Neuronal stem cell (in vitro differentiated cells): Measurements from ENCODE around the gene CCNT2.

ENCODE experiments used
- DNase-seq: peaks from one replicate; pipeline ENCODE4 v3.0.0-alpha.2; 2013; ENCODE audit warnings: low spot score
- H2AFZ ChIP-seq: one replicate; pipeline ENCODE4 v1.6.1; 2013; ENCODE audit warnings: mild to moderate bottlenecking, low read length, inconsistent platforms
- H2AK5ac ChIP-seq: 2 replicates; pipeline ENCODE4 v1.6.1; 2013; ENCODE audit warnings: low read depth, mild to moderate bottlenecking, inconsistent platforms, low read length, moderate library complexity, mixed read lengths
- H2BK120ac ChIP-seq: 2 replicates; pipeline ENCODE4 v1.6.1; 2013; ENCODE audit warnings: low read depth, mild to moderate bottlenecking, inconsistent platforms, low read length, moderate library complexity, mixed read lengths
- H2BK12ac ChIP-seq: one replicate; pipeline ENCODE4 v1.6.1; 2013; ENCODE audit warnings: low read length, inconsistent platforms
- H2BK15ac ChIP-seq: 2 replicates; pipeline ENCODE4 v1.6.1; 2013; ENCODE audit warnings: mild to moderate bottlenecking, low read length, inconsistent platforms, mixed read lengths
- H2BK5ac ChIP-seq: one replicate; pipeline ENCODE4 v1.6.1; 2013; ENCODE audit warnings: inconsistent platforms, mild to moderate bottlenecking, low read length, moderate library complexity
- H3K14ac ChIP-seq: one replicate; pipeline ENCODE4 v1.6.1; 2013; ENCODE audit warnings: low read length, inconsistent platforms
- H3K18ac ChIP-seq: 2 replicates; pipeline ENCODE4 v1.6.1; 2013; ENCODE audit warnings: low read length, inconsistent platforms
- H3K23ac ChIP-seq: 2 replicates; pipeline ENCODE4 v1.6.1; 2013; ENCODE audit warnings: low read depth, mild to moderate bottlenecking, mixed read lengths, low read length, inconsistent platforms; ENCODE audit not compliant: poor library complexity
- H3K27ac ChIP-seq: replicated peaks from 3 replicates; pipeline ENCODE4 v1.5.1; 2013; ENCODE audit warnings: low read length, inconsistent platforms
- H3K27me3 ChIP-seq, 3 experiments: 2 replicates each; pipeline ENCODE4 v1.6.1; 2013; ENCODE audit warnings: low read length in 3 of 3, mild to moderate bottlenecking in 2 of 3, inconsistent platforms in 1 of 3, low read depth in 1 of 3, mixed read lengths in 1 of 3, moderate library complexity in 1 of 3; ENCODE audit not compliant: control insufficient read depth in 3 of 3, insufficient read depth in 3 of 3
- H3K36me3 ChIP-seq, 2 donors: replicated peaks in 1 of 2; 2 replicates each; pipeline ENCODE4 v1.6.1; 2013; ENCODE audit warnings: low read length in 2 of 2; ENCODE audit not compliant: control insufficient read depth in 2 of 2, insufficient read depth in 2 of 2
- H3K4ac ChIP-seq: 2 replicates; pipeline ENCODE4 v1.6.1; 2013; ENCODE audit warnings: inconsistent platforms, mild to moderate bottlenecking, low read length, moderate library complexity
- H3K4me1 ChIP-seq, 2 donors: 1 replicate in 1 of 2; 2 replicates in 1 of 2; pipeline ENCODE4 v1.6.1; 2013; ENCODE audit warnings: low read length in 2 of 2, low read depth in 1 of 2; ENCODE audit not compliant: control insufficient read depth in 2 of 2, insufficient read depth in 1 of 2
- H3K4me2 ChIP-seq: one replicate; pipeline ENCODE4 v1.6.1; 2013; ENCODE audit warnings: mild to moderate bottlenecking, low read length, inconsistent platforms; ENCODE audit not compliant: insufficient read depth, poor library complexity, severe bottlenecking
- H3K4me3 ChIP-seq, 2 donors: 2 replicates each; pipeline ENCODE4 v1.5.1; 2013; ENCODE audit warnings: low read length in 2 of 2, mild to moderate bottlenecking in 2 of 2, inconsistent platforms in 1 of 2, moderate library complexity in 1 of 2
- H3K79me1 ChIP-seq: one replicate; pipeline ENCODE4 v1.6.1; 2013; ENCODE audit warnings: low read depth, mild to moderate bottlenecking, inconsistent platforms, low read length, moderate library complexity
- H3K9ac ChIP-seq: one replicate; pipeline ENCODE4 v1.6.1; 2013; ENCODE audit warnings: mild to moderate bottlenecking, low read depth, low read length, inconsistent platforms; ENCODE audit not compliant: poor library complexity
- H3K9me3 ChIP-seq, 2 donors: replicated peaks in 1 of 2; 2 replicates each; pipeline versions ENCODE3 to v1.6.1; 2013; ENCODE audit warnings: low read length in 2 of 2, mild to moderate bottlenecking in 2 of 2, inconsistent platforms in 1 of 2, low read depth in 1 of 2, mixed read lengths in 1 of 2, moderate library complexity in 1 of 2; ENCODE audit not compliant: control insufficient read depth in 2 of 2, insufficient read depth in 1 of 2
- H4K8ac ChIP-seq: one replicate; pipeline ENCODE4 v1.6.1; 2013; ENCODE audit warnings: low read depth, mild to moderate bottlenecking, inconsistent platforms, low read length, moderate library complexity
- H4K91ac ChIP-seq: one replicate; pipeline ENCODE4 v1.6.1; 2013; ENCODE audit warnings: low read length, low read depth, mild to moderate bottlenecking, inconsistent platforms; ENCODE audit not compliant: poor library complexity
- WGBS, 2 donors: extraction: QIAGEN DNeasy Blood & Tissue Kit; methylation state at CpG; one replicate each; pipeline ENCODE4 v1.1.7; 2013; ENCODE audit warnings: missing lambda C conversion rate in 2 of 2, mixed read lengths in 1 of 2; ENCODE audit not compliant: insufficient read length in 2 of 2, insufficient replicate concordance in 1 of 2; ENCODE audit errors: extremely low coverage in 2 of 2; 5-methylcytosine and 5-hydroxymethylcytosine counted together

CCNT2 gene

GRCh38 chr2:134949981-134950708, 31.5 kb downstream of the CCNT2 start:
- Histone ChIP-seq H3K4ac (no peak overlapping the region), H4K91ac (no peak overlapping the region), H2BK5ac (no peak overlapping the region), H3K9me3 (no peaks in the 10 kb centered on the region), H3K4me2 (no peak overlapping the region), H2BK120ac (no peak overlapping the region), H3K36me3 (peaks cover 24 to 98% of the 10 kb centered on the region in 2 donors), H2AFZ (no peak overlapping the region), H3K23ac (no peak overlapping the region), H3K14ac (no peak overlapping the region), H2AK5ac (no peak overlapping the region), H3K4me3 (no peak overlapping the region), H3K9ac (no peak overlapping the region), H3K79me1 (no peaks in the 10 kb centered on the region), H3K18ac (no peak overlapping the region), H2BK12ac (no peak overlapping the region), H3K27ac (no peak overlapping the region), H3K27me3 (no peaks in the 10 kb centered on the region), H2BK15ac (no peak overlapping the region), H4K8ac (no peak overlapping the region), H3K4me1 (no peaks in the 10 kb centered on the region)
- WGBS, 2 donors, result no CpG with 5 or more reads among the region's 7 CpGs
- DNase-seq, result no peak

- Histone ChIP-seq H2BK5ac (no peak overlapping the region), H3K4ac (no peak overlapping the region), H2BK15ac (no peak overlapping the region), H3K9me3 (no peaks in the 10 kb centered on the region), H3K36me3 (peaks cover 25 to 98% of the 10 kb centered on the region in 2 donors), H3K9ac (no peak overlapping the region), H4K8ac (no peak overlapping the region), H2AFZ (no peak overlapping the region), H2BK12ac (no peak overlapping the region), H3K79me1 (no peaks in the 10 kb centered on the region), H3K23ac (no peak overlapping the region), H3K27me3 (no peaks in the 10 kb centered on the region), H3K4me3 (no peak overlapping the region), H2AK5ac (no peak overlapping the region), H3K27ac (no peak overlapping the region), H3K14ac (no peak overlapping the region), H4K91ac (no peak overlapping the region), H3K4me2 (no peak overlapping the region), H3K4me1 (no peaks in the 10 kb centered on the region), H2BK120ac (no peak overlapping the region), H3K18ac (no peak overlapping the region)
- DNase-seq, result no peak
- no CpG with 5 or more reads among the region's 2 CpGs for WGBS, 2 donors
Observed at GRCh38 chr2:134950886-134951285, 32.3 kb downstream of the CCNT2 start.

GRCh38 chr2:134952608-134953007, 34.0 kb downstream of the CCNT2 start:
- no CpG with 5 or more reads among the region's 3 CpGs for WGBS, 2 donors
- H2AK5ac ChIP-seq, result no peak overlapping the region
- no peak overlapping the region for H3K4me2 ChIP-seq
- no peak overlapping the region for H2BK15ac ChIP-seq
- H2BK5ac ChIP-seq, result no peak overlapping the region
- no peak overlapping the region for H3K18ac ChIP-seq
- H3K36me3 ChIP-seq, result peaks cover 22 to 98% of the 10 kb centered on the region in 2 donors
- no peak overlapping the region for H2BK120ac ChIP-seq
- H3K23ac ChIP-seq, result no peak overlapping the region
- no peak overlapping the region for H3K4ac ChIP-seq
- no peak overlapping the region for H4K8ac ChIP-seq
- no peaks in the 10 kb centered on the region for H3K27me3 ChIP-seq
- H4K91ac ChIP-seq, result no peak overlapping the region
- no peaks in the 10 kb centered on the region for H3K4me1 ChIP-seq
- no peak overlapping the region for H3K27ac ChIP-seq
- H2AFZ ChIP-seq, result no peak overlapping the region
- DNase-seq, result no peak
- no peaks in the 10 kb centered on the region for H3K9me3 ChIP-seq
- H3K9ac ChIP-seq, result no peak overlapping the region
- H2BK12ac ChIP-seq, result no peak overlapping the region
- H3K14ac ChIP-seq, result no peak overlapping the region
- H3K4me3 ChIP-seq, result no peak overlapping the region
- H3K79me1 ChIP-seq, result no peaks in the 10 kb centered on the region

- H3K4me3 ChIP-seq, result no peak overlapping the region
- peaks cover 17 to 97% of the 10 kb centered on the region in 2 donors for H3K36me3 ChIP-seq
- H2BK120ac ChIP-seq, result no peak overlapping the region
- H3K27me3 ChIP-seq, result no peaks in the 10 kb centered on the region
- no CpG with 5 or more reads among the region's 5 CpGs for WGBS, 2 donors
- no peak for DNase-seq
- no peak overlapping the region for H2BK5ac ChIP-seq
- no peak overlapping the region for H3K23ac ChIP-seq
- H2BK15ac ChIP-seq, result no peak overlapping the region
- H4K8ac ChIP-seq, result no peak overlapping the region
- H2BK12ac ChIP-seq, result no peak overlapping the region
- no peak overlapping the region for H3K18ac ChIP-seq
- H3K4me1 ChIP-seq, result no peaks in the 10 kb centered on the region
- H2AK5ac ChIP-seq, result no peak overlapping the region
- no peaks in the 10 kb centered on the region for H3K79me1 ChIP-seq
- H3K27ac ChIP-seq, result no peak overlapping the region
- no peak overlapping the region for H3K14ac ChIP-seq
- H3K9me3 ChIP-seq, result no peaks in the 10 kb centered on the region
- H4K91ac ChIP-seq, result no peak overlapping the region
- no peak overlapping the region for H3K4me2 ChIP-seq
- no peak overlapping the region for H3K4ac ChIP-seq
- no peak overlapping the region for H2AFZ ChIP-seq
- H3K9ac ChIP-seq, result no peak overlapping the region
Observed at GRCh38 chr2:134954065-134954464, 35.4 kb downstream of the CCNT2 start.
